Stomach (tissue), 9 donors: ENCODE data around the gene HDHD5. TPM values are rescaled to one million over a fixed set of nuclear protein-coding genes. Genes with fewer than 3 reads are reported as not detected.

Source experiments
- DNase-seq, 2 donors: peaks; one replicate each; pipeline versions ENCODE4 v3.0.0 to v3.0.0-alpha.2; 2013 to 2019
- H3K27ac ChIP-seq, 5 donors: fragments of 200-600 bp in 4 of 5; sonication (generic) in 4 of 5; one replicate each; pipeline ENCODE4 v1.5.1; 2013 to 2019; ENCODE audit warnings: mild to moderate bottlenecking in 1 of 5, moderate library complexity in 1 of 5
- H3K27me3 ChIP-seq, 3 donors: fragments of 200-600 bp; sonication (generic); one replicate each; pipeline ENCODE4 v1.5.1; 2017 to 2019; ENCODE audit warnings: mixed run types in 1 of 3
- H3K36me3 ChIP-seq, 4 donors: fragments of 200-600 bp; sonication (generic); 1 replicate in 3 of 4; 2 replicates in 1 of 4; pipeline ENCODE4 v1.5.1; 2016 to 2019
- H3K4me1 ChIP-seq, 4 donors: fragments of 200-600 bp; sonication (generic); one replicate each; pipeline ENCODE4 v1.5.1; 2016 to 2019
- H3K4me3 ChIP-seq, 4 donors: fragments of 200-600 bp; sonication (generic) in 3 of 4; one replicate each; pipeline ENCODE4 v1.5.1; 2016 to 2019; ENCODE audit warnings: mild to moderate bottlenecking in 1 of 4
- H3K9me3 ChIP-seq, 4 donors: fragments of 200-600 bp; sonication (generic); one replicate each; pipeline ENCODE4 v1.5.1; 2016 to 2019
- CTCF ChIP-seq, 7 experiments: fragments of 450-650 bp in 4 of 7; fragments of 200-600 bp in 3 of 7; sonication (generic) in 3 of 7; IDR thresholded peaks; one replicate each; pipeline ENCODE4 v1.5.1; 2016 to 2019; ENCODE audit warnings: antibody characterized with exemption in 7 of 7, control low read depth in 2 of 7, mild to moderate bottlenecking in 1 of 7
- EP300 ChIP-seq: sonication (generic); formaldehyde crosslinking; IDR thresholded peaks from one replicate; pipeline ENCODE4 v1.6.1; 2017; ENCODE audit warnings: antibody characterized with exemption
- POLR2A ChIP-seq, 4 donors: fragments of 450-650 bp; IDR thresholded peaks; one replicate each; pipeline ENCODE4 v1.6.1; 2016; ENCODE audit warnings: antibody characterized with exemption in 4 of 4, control low read depth in 2 of 4, mild to moderate bottlenecking in 1 of 4, moderate library complexity in 1 of 4
- POLR2AphosphoS5 ChIP-seq, 3 donors: sonication (generic); formaldehyde crosslinking; IDR thresholded peaks; one replicate each; pipeline ENCODE4 v1.6.1; 2016; ENCODE audit warnings: antibody characterized with exemption in 3 of 3
- WGBS, 5 donors: extraction: QIAGEN DNeasy Blood & Tissue Kit in 3 of 5; methylation state at CpG; one replicate each; pipeline versions ENCODE4 v1.1.5 to v1.1.7; 2013 to 2018; 5-methylcytosine and 5-hydroxymethylcytosine counted together
- intact Hi-C: fragments of 100-400 bp; cut with DNase I; formaldehyde crosslinking; loops from one replicate; pipeline ENCODE4 v1.15.1; 2023; ENCODE audit warnings: low total_unique reads
- polyA plus RNA-seq, 3 donors: library from polyadenylated mRNA; stranded (reverse); fragments of 200-250 nt; gene quantifications; one replicate each; pipeline ENCODE4 v1.2.3, GENCODE V29; 2013
- total RNA-seq, 5 donors: library from RNA; depleted of rRNA; stranded (reverse); fragments of >200 nt; gene quantifications; one replicate each; pipeline versions ENCODE4 v1.1.0 to v1.2.3, GENCODE V29; 2014 to 2016
- donor health status: healthy with polysubstance abuse.
- donor health status: Bipolar disorder and iron deficiency.
- donor health status: healthy.

The HDHD5 gene
- total and polyA plus RNA-seq, 8 donors: 22.8 to 190 (median 34.0) TPM

GRCh38 chr22:17140022-17140421 is 19.1 kb downstream of the HDHD5 start:
- Histone ChIP-seq H3K27me3 (no peaks in the 10 kb centered on the region), H3K36me3 (peaks cover 14 to 94% (median 90%) of the 10 kb centered on the region in 4 donors), H3K4me3 (no peak overlapping the region), H3K27ac (no peak overlapping the region), H3K4me1 (no peaks in the 10 kb centered on the region), H3K9me3 (no peaks in the 10 kb centered on the region)
- intact Hi-C loops: no loop called here
- 83 to 97% (median 90%) methylated on average over 8 of the region's 8 CpGs for WGBS, 5 donors
- no peak for TF ChIP-seq POLR2AphosphoS5 (IDR thresholded peaks at IDR 0.05)
- TF ChIP-seq POLR2A (IDR thresholded peaks at IDR 0.05): no peak
- TF ChIP-seq EP300: no peak
- no peak for TF ChIP-seq CTCF (IDR thresholded peaks at IDR 0.05)
- DNase-seq: no peak

- Histone ChIP-seq H3K9me3 (no peaks in the 10 kb centered on the region), H3K36me3 (peaks cover 14 to 80% (median 75%) of the 10 kb centered on the region in 4 donors), H3K27ac (no peak overlapping the region), H3K27me3 (no peaks in the 10 kb centered on the region), H3K4me3 (no peak overlapping the region), H3K4me1 (no peaks in the 10 kb centered on the region)
- WGBS, 5 donors: 90 to 96% (median 92%) methylated on average over 11 of the region's 11 CpGs
- intact Hi-C loops: no loop called here
- DNase-seq: no peak
- no peak for TF ChIP-seq POLR2A (IDR thresholded peaks at IDR 0.05)
- no peak for TF ChIP-seq POLR2AphosphoS5 (IDR thresholded peaks at IDR 0.05)
- TF ChIP-seq CTCF (IDR thresholded peaks at IDR 0.05): no peak
- TF ChIP-seq EP300: no peak
These were observed 20.6 kb downstream of the HDHD5 start for GRCh38 chr22:17138513-17138912.

DNA sequence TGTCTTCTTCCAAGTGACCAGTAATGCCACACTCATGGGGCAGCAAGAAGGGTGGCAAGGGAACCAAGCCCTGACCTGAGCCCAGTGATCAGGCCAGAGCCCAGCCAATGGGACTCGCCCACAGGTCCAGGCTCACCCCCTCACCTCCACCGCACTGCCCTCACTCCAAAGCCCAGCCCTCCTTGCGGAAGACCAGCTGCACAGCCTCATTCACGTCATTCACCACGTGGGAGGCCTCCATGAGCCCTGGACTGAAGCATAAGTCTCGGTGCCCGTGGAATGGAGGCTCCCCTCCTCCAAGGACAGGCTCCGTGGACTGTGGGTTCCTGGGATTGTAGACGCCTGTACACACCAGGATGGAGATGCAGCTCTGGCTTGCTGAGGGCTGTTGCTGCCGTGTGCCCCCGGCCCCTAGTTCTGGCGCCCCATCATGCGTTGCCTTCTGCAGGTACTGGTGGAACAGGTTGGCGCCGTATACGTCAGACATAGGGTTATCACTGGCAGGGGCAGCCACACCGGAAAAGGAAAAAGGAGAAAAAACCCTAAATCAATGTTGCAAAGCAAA is 21.1 kb downstream of the HDHD5 start:
- no peak overlapping the region for H3K4me3 ChIP-seq
- intact Hi-C loops: no loop called here
- H3K27ac ChIP-seq: no peak overlapping the region
- 83 to 92% (median 90%) methylated on average over 17 of the region's 17 CpGs for WGBS, 5 donors
- no peaks in the 10 kb centered on the region for H3K9me3 ChIP-seq
- DNase-seq: no peak
- TF ChIP-seq POLR2AphosphoS5 (IDR thresholded peaks at IDR 0.05) (no peak), EP300 (no peak), CTCF (IDR thresholded peaks at IDR 0.05) (no peak), POLR2A (IDR thresholded peaks at IDR 0.05) (no peak)
- peaks cover 14 to 74% (median 69%) of the 10 kb centered on the region in 4 donors for H3K36me3 ChIP-seq
- H3K4me1 ChIP-seq: no peaks in the 10 kb centered on the region
- no peaks in the 10 kb centered on the region for H3K27me3 ChIP-seq

GRCh38 chr22:17137170-17137569 is 21.9 kb downstream of the HDHD5 start:
- Histone ChIP-seq H3K9me3 (no peaks in the 10 kb centered on the region), H3K27ac (no peak overlapping the region), H3K4me3 (no peak overlapping the region), H3K27me3 (no peaks in the 10 kb centered on the region), H3K36me3 (peaks cover 14 to 67% (median 61%) of the 10 kb centered on the region in 4 donors), H3K4me1 (no peaks in the 10 kb centered on the region)
- intact Hi-C loops: no loop called here
- DNase-seq: no peak
- no peak for TF ChIP-seq POLR2AphosphoS5 (IDR thresholded peaks at IDR 0.05)
- 69 to 89% (median 83%) methylated on average over 4 of the region's 4 CpGs for WGBS, 5 donors

DNA sequence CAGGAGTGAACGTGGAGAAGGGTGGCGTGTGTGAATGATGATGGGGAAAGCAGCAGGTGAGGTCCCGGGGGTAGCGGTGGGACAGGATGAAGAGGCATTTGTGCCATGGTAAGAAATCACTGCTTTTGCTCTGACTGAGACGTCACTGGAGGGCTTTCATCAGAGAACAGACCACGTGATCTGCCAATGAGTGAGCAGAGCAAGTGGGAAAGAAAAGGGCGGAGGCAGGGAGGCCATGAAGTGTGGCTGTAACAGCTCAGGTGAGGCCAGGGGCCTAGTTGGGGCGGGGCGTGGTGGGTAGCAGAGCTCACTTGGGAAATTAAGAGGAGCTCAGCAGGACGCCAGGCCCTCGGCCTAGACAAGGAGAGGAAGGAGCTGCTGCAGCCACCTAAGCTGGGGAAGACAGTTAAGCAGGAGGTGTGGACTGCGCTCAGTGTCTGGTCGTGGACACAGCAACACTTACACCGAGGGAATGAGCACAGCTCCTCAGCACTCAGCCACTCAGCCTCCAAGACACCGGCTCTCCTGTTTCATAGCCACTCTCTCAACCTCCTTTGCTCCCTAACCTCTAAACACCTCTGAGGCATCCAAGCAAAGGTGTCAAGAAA is 23.8 kb downstream of the HDHD5 start:
- Histone ChIP-seq H3K27me3 (no peaks in the 10 kb centered on the region), H3K27ac (no peak overlapping the region), H3K4me1 (no peaks in the 10 kb centered on the region), H3K4me3 (no peak overlapping the region), H3K36me3 (peaks cover 4 to 48% (median 42%) of the 10 kb centered on the region in 4 donors), H3K9me3 (no peaks in the 10 kb centered on the region)
- no peak for TF ChIP-seq POLR2A (IDR thresholded peaks at IDR 0.05)
- no peak for TF ChIP-seq POLR2AphosphoS5 (IDR thresholded peaks at IDR 0.05)
- no peak for TF ChIP-seq CTCF (IDR thresholded peaks at IDR 0.05)
- no peak for TF ChIP-seq EP300
- 82 to 92% (median 89%) methylated on average over 15 of the region's 15 CpGs for WGBS, 5 donors
- no peak for DNase-seq
- intact Hi-C loops: no loop called here
